Cardiac muscle cell (in vitro differentiated cells and primary cell): ENCODE results near the gene MYO5B. TPM values are rescaled to one million over a fixed set of nuclear protein-coding genes. Genes with fewer than 3 reads are reported as not detected.

Experiments used
- DNase-seq, 2 donors: peaks; one replicate each; pipeline versions ENCODE4 v3.0.0 to v3.0.0-alpha.2; 2010 to 2017; ENCODE audit warnings: low read depth in 1 of 2, low spot score in 1 of 2
- H3K27ac ChIP-seq: fragments of 200-600 bp; sonication (generic); 2 replicates; pipeline ENCODE4 v1.5.1; 2016
- H3K27me3 ChIP-seq: fragments of 200-600 bp; sonication (generic); 2 replicates; pipeline ENCODE4 v1.6.0; 2016; ENCODE audit warnings: control low read depth
- H3K36me3 ChIP-seq: fragments of 200-600 bp; sonication (generic); 2 replicates; pipeline ENCODE4 v1.5.1; 2016; ENCODE audit warnings: control low read depth
- H3K4me1 ChIP-seq: fragments of 200-600 bp; sonication (generic); 2 replicates; pipeline ENCODE4 v1.8.1; 2017; ENCODE audit warnings: low read depth, mild to moderate bottlenecking, mixed run types
- H3K4me3 ChIP-seq: fragments of 200-600 bp; sonication (generic); 2 replicates; pipeline ENCODE4 v1.5.1; 2016; ENCODE audit warnings: mild to moderate bottlenecking
- H3K9me3 ChIP-seq: fragments of 200-600 bp; sonication (generic); 2 replicates; pipeline ENCODE4 v1.5.1; 2017; ENCODE audit warnings: low read depth, mild to moderate bottlenecking, control low read depth
- polyA plus RNA-seq: library from polyadenylated mRNA; unstranded; fragments of >200 nt; fragmentation: Nextera tagmentation; extraction: Ambion mirVana; gene quantifications from 2 replicates; pipeline ENCODE4 v1.2.1, GENCODE V29; 2016
- total RNA-seq: library from RNA; depleted of rRNA; stranded (reverse); fragments of >200 nt; gene quantifications from 2 replicates; pipeline ENCODE4 v1.2.3, GENCODE V29; 2016
- TF ChIP-seq, protein P1 (sequence below): IDR thresholded peaks from 2 replicates; pipeline ENCODE4 v1.5.1; 2012; ENCODE audit warnings: low read depth, mild to moderate bottlenecking, low read length

Gene MYO5B
- total and polyA plus RNA-seq, 2 experiments from 2014 or later = 3.0 to 16.7 TPM

DNA sequence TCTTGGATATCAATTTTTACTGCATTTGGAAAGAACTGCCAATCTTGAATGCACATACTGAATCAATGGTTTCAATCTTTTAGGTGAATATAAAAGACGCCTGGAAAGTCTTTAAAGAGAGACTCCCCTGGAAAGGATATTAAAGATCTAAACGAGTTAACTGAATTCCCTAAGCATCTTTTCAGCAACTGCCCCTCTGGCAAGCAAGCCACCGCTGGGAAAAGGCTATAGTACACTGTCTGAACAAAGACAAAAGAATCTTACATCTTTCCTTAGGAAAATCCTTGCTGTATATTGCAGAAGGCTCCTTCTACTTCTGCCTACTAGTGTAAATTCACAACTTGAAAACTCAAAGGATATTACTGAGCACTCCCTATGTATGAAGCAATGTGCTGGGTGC, 28.0 kb downstream of the MYO5B start:
- Histone ChIP-seq H3K36me3 (no peaks in the 10 kb centered on the region), H3K4me3 (no peak overlapping the region), H3K27ac (no peak overlapping the region), H3K4me1 (no peaks in the 10 kb centered on the region), H3K9me3 (no peaks in the 10 kb centered on the region), H3K27me3 (no peaks in the 10 kb centered on the region)
- DNase-seq = no peak
- TF ChIP-seq, protein P1, sequence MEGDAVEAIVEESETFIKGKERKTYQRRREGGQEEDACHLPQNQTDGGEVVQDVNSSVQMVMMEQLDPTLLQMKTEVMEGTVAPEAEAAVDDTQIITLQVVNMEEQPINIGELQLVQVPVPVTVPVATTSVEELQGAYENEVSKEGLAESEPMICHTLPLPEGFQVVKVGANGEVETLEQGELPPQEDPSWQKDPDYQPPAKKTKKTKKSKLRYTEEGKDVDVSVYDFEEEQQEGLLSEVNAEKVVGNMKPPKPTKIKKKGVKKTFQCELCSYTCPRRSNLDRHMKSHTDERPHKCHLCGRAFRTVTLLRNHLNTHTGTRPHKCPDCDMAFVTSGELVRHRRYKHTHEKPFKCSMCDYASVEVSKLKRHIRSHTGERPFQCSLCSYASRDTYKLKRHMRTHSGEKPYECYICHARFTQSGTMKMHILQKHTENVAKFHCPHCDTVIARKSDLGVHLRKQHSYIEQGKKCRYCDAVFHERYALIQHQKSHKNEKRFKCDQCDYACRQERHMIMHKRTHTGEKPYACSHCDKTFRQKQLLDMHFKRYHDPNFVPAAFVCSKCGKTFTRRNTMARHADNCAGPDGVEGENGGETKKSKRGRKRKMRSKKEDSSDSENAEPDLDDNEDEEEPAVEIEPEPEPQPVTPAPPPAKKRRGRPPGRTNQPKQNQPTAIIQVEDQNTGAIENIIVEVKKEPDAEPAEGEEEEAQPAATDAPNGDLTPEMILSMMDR = no peak

DNA sequence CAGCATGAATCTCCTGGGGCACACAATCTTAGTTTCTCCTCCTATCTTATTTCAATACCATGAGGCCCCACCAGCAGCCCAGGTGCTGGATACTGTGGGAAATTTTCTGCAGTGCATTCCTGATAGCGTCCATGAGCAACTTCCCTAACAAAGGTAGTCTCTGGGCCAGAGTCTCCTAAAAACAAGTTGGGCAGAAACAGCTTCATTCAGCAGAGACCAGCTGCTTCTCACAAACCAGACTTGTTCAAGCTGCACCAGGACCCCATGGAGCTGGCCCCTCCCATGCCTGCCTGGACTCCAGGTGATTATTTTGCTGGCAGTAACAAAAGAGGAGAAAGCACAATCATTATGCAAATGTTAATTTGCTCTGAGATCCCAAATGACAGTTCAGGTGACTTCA, 31.4 kb downstream of the MYO5B start:
- H3K27ac ChIP-seq = no peak overlapping the region
- TF ChIP-seq, protein P1 = no peak
- no peaks in the 10 kb centered on the region for H3K4me1 ChIP-seq

DNA sequence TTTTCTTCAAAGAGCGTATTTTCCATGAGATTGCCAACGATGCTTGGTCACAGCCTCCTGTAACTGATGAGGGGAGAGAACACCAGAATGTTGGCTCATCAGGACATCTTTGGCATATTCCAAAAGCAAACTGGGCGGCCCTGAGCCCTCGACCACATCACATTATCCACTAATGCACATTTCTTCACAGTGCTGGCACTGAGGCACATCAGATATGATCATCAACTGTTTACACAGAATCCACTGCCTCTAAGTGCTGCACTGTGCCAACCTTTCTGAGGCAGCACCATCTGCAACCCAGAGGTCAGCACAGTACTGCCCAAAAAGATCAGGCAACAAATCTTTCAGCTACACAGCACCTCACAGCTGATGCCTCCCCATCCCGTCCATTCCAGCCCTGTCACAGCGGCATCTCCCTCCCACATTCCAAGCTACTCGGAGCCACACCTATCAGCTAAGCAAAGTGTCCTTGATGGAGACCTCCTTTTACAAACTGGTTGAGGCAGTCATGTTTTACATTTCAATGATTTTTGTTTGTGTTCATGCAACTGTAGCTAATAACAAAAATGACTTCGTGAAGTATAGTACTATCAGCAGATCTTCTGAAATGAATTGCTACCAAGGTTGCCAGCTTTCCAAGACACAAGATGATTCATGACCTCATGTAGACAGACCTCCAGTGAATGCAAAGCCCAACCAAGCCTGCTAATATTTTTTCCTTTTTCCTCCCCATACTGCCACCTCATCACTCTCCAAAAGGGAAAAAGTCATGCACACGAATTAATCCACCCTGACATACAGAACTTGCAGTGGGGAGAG, 32.3 kb downstream of the MYO5B start:
- Histone ChIP-seq H3K27ac (no peak overlapping the region), H3K9me3 (no peaks in the 10 kb centered on the region)
- DNase-seq = peak in 1 of 2 donors; percentile 7

More for the DNA sequence above, 31.4 kb downstream of the MYO5B start:
- no peak overlapping the region for H3K4me3 ChIP-seq
- no peak for DNase-seq
- no peaks in the 10 kb centered on the region for H3K27me3 ChIP-seq
- no peaks in the 10 kb centered on the region for H3K36me3 ChIP-seq
- H3K9me3 ChIP-seq = no peaks in the 10 kb centered on the region

DNA sequence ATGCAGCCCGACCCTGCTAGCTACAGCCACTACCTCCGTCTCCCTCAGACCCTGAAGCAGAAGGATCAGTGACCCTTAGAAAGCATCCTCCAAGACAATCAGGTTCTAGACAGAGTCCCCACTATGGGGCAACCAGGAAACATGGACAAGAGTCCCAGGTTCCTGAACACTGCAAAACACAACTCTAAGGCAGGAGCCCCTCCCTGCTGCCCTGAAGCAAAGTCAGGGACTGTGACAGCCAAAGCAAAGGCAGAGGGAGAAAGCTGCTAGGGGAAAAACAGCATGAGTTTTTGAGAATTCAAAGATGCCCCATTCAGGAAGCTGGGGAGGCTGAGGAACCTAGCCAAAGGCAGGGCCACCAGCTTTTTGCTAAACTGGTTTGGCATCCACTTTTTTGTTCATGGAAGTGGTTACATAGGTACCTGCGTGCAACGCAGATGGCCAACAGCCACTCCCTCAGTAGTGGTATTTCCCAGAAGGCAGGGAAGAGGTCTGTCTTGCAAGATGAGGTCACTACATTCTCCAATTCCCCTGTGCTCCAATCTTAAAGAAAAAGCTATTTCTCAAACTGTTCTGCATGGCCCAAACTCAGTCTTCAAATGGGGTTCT, 33.2 kb downstream of the MYO5B start:
- no peaks in the 10 kb centered on the region for H3K36me3 ChIP-seq
- TF ChIP-seq, protein P1 = no peak
- DNase-seq = peak in 1 of 2 donors; percentile 12
- H3K27me3 ChIP-seq = no peaks in the 10 kb centered on the region
- H3K4me1 ChIP-seq = no peaks in the 10 kb centered on the region
- no peaks in the 10 kb centered on the region for H3K9me3 ChIP-seq
- H3K27ac ChIP-seq = no peak overlapping the region
- H3K4me3 ChIP-seq = no peak overlapping the region

More for the DNA sequence above, 32.3 kb downstream of the MYO5B start:
- H3K4me3 ChIP-seq = no peak overlapping the region
- no peaks in the 10 kb centered on the region for H3K27me3 ChIP-seq
- no peaks in the 10 kb centered on the region for H3K4me1 ChIP-seq
- TF ChIP-seq, protein P1 = no peak
- H3K36me3 ChIP-seq = no peaks in the 10 kb centered on the region

DNA sequence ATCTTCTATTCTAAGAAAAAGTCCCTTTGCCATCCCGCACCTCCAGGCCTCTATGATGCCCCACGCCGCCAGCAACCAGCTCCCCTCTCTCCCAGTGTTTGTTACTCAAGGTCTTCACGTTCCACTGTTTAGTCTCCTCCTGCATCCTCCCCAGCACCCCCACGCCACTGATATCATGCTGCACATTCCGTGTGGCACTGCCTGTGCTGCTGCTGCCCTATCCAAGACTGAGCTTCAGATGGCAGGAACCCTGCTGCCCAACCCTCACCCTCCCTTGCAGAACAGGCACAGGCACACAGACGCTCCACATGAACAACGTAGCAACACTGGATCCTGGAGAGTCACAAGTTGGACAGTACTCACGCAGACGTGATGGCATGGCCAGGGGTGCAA, 35.3 kb downstream of the MYO5B start:
- no peaks in the 10 kb centered on the region for H3K9me3 ChIP-seq
- TF ChIP-seq, protein P1 = no peak
- H3K36me3 ChIP-seq = no peaks in the 10 kb centered on the region
- H3K27ac ChIP-seq = no peak overlapping the region
- H3K4me1 ChIP-seq = no peaks in the 10 kb centered on the region
- no peak for DNase-seq
- H3K27me3 ChIP-seq = no peaks in the 10 kb centered on the region
- no peak overlapping the region for H3K4me3 ChIP-seq
